ENCODE data around the gene CIAPIN1.

GRCh38 chr16:57416084-57416483, 31.1 kb downstream of the CIAPIN1 start:
- no peak for TF ChIP-seq POLR2AphosphoS5 (IDR thresholded peaks at IDR 0.05)
- TF ChIP-seq CTCF (IDR thresholded peaks at IDR 0.05) = no peak
- TF ChIP-seq EP300 (IDR thresholded peaks at IDR 0.05) = no peak
- no peak for TF ChIP-seq POLR2A (IDR thresholded peaks at IDR 0.05)

Measured in suprapubic skin (tissue), 4 donors.